Measurements from ENCODE around the gene DNAJC30.
"Not testable (repeated sequence)": the region's sequence is repeated elsewhere in the genome, so short reads cannot be mapped to it uniquely, and the experiment has no call there.

The DNAJC30 gene

GRCh38 chr7:73681031-73681430 is 2.2 kb downstream of the DNAJC30 start:
- no peak for DNase-seq (ENCODE audit: low read depth)

- no peak for DNase-seq (ENCODE audit: low read depth)
Measured at GRCh38 chr7:73680501-73680900, 2.8 kb downstream of the DNAJC30 start.

- no peak for DNase-seq (ENCODE audit: low read depth)
Measured at GRCh38 chr7:73679709-73680108, 3.5 kb downstream of the DNAJC30 start.

GRCh38 chr7:73678862-73679261 is 4.4 kb downstream of the DNAJC30 start:
- DNase-seq (ENCODE audit: low read depth): no peak

- not testable (repeated sequence) for DNase-seq (ENCODE audit: low read depth)
Measured at GRCh38 chr7:73676062-73676461, 7.2 kb downstream of the DNAJC30 start.

- DNase-seq (ENCODE audit: low read depth): no peak
Measured at GRCh38 chr7:73674468-73675124, 8.7 kb downstream of the DNAJC30 start.

- no peak for DNase-seq (ENCODE audit: low read depth)
Measured at GRCh38 chr7:73671857-73672445, 11.3 kb downstream of the DNAJC30 start.

GRCh38 chr7:73671322-73671661 is 12.0 kb downstream of the DNAJC30 start:
- no peak for DNase-seq (ENCODE audit: low read depth)

- no peak for DNase-seq (ENCODE audit: low read depth)
Measured at GRCh38 chr7:73669858-73670385, 13.3 kb downstream of the DNAJC30 start.

- no peak for DNase-seq (ENCODE audit: low read depth)
Measured at GRCh38 chr7:73669288-73669701, 14.0 kb downstream of the DNAJC30 start.

GRCh38 chr7:73668886-73669230 is 14.4 kb downstream of the DNAJC30 start:
- no peak for DNase-seq (ENCODE audit: low read depth)

- no peak for DNase-seq (ENCODE audit: low read depth)
Measured at GRCh38 chr7:73668103-73668885, 15.0 kb downstream of the DNAJC30 start.

GRCh38 chr7:73667344-73668102 is 15.7 kb downstream of the DNAJC30 start, which contains the start of gene VPS37D:
Gene VPS37D, plus strand, starts transcription at chr7:73667831. Its CDS starts 128 bp downstream, at chr7:73667959.
- peak; percentile 43 for DNase-seq (ENCODE audit: low read depth)

- DNase-seq (ENCODE audit: low read depth): no peak
Measured at GRCh38 chr7:73663033-73663432, 20.2 kb downstream of the DNAJC30 start.

- DNase-seq (ENCODE audit: low read depth): not testable (repeated sequence)
Measured at GRCh38 chr7:73660594-73660993, 22.7 kb downstream of the DNAJC30 start.

GRCh38 chr7:73659983-73660382 is 23.3 kb downstream of the DNAJC30 start:
- DNase-seq (ENCODE audit: low read depth): no peak

GRCh38 chr7:73655309-73655708 is 27.9 kb downstream of the DNAJC30 start:
- not testable (repeated sequence) for DNase-seq (ENCODE audit: low read depth)

- DNase-seq (ENCODE audit: low read depth): no peak
Measured at GRCh38 chr7:73652541-73652949, 30.7 kb downstream of the DNAJC30 start.

GRCh38 chr7:73650524-73650923 is 32.7 kb downstream of the DNAJC30 start:
- no peak for DNase-seq (ENCODE audit: low read depth)

- no peak for DNase-seq (ENCODE audit: low read depth)
Measured at GRCh38 chr7:73649576-73649975, 33.7 kb downstream of the DNAJC30 start.

- DNase-seq (ENCODE audit: low read depth): no peak
Measured at GRCh38 chr7:73648593-73649332, 34.5 kb downstream of the DNAJC30 start.
